ENCODE measurements around the gene HES2. TPM values are rescaled to one million over a fixed set of nuclear protein-coding genes. Genes with fewer than 3 reads are reported as not detected.

The HES2 gene
- total and polyA plus RNA-seq, 2 experiments from 2014 or later = not detected

GRCh38 chr1:6392809-6393399, 26.8 kb downstream of the HES2 start:
- Histone ChIP-seq H3K27ac (no peak overlapping the region), H3K36me3 (no peaks in the 10 kb centered on the region), H3K9me3 (ENCODE audit: low read depth) (no peaks in the 10 kb centered on the region), H3K27me3 (peaks cover 16% of the 10 kb centered on the region), H3K4me1 (ENCODE audit: low read depth) (peaks cover 4% of the 10 kb centered on the region), H3K4me3 (peak overlapping the region; percentile 54)
- no peak for TF ChIP-seq CTCF (IDR thresholded peaks at IDR 0.05; ENCODE audit: low read depth, low read length)
- DNase-seq (ENCODE audit: low read depth in 1 of 2, low spot score in 1 of 2) = peak in 1 of 2 donors; percentile 41

GRCh38 chr1:6391951-6392808, 27.5 kb downstream of the HES2 start:
- Histone ChIP-seq H3K36me3 (no peaks in the 10 kb centered on the region), H3K4me1 (ENCODE audit: low read depth) (peaks cover 4% of the 10 kb centered on the region), H3K9me3 (ENCODE audit: low read depth) (no peaks in the 10 kb centered on the region), H3K4me3 (peak overlapping the region; percentile 54), H3K27ac (no peak overlapping the region), H3K27me3 (peaks cover 16% of the 10 kb centered on the region)
- no peak for DNase-seq (ENCODE audit: low read depth in 1 of 2, low spot score in 1 of 2)
- no peak for TF ChIP-seq CTCF (IDR thresholded peaks at IDR 0.05; ENCODE audit: low read depth, low read length)

GRCh38 chr1:6389971-6390370, 29.7 kb downstream of the HES2 start:
- no peaks in the 10 kb centered on the region for H3K9me3 ChIP-seq (ENCODE audit: low read depth)
- no peak overlapping the region for H3K27ac ChIP-seq
- TF ChIP-seq CTCF (IDR thresholded peaks at IDR 0.05; ENCODE audit: low read depth, low read length) = no peak
- H3K27me3 ChIP-seq = peaks cover 16% of the 10 kb centered on the region
- no peaks in the 10 kb centered on the region for H3K36me3 ChIP-seq
- no peak overlapping the region for H3K4me3 ChIP-seq
- peaks cover 4% of the 10 kb centered on the region for H3K4me1 ChIP-seq (ENCODE audit: low read depth)
- no peak for DNase-seq (ENCODE audit: low read depth in 1 of 2, low spot score in 1 of 2)

GRCh38 chr1:6386371-6386949, 33.3 kb downstream of the HES2 start:
- H3K9me3 ChIP-seq (ENCODE audit: low read depth) = no peaks in the 10 kb centered on the region
- TF ChIP-seq CTCF (IDR thresholded peaks at IDR 0.05; ENCODE audit: low read depth, low read length) = no peak
- H3K27me3 ChIP-seq = peaks cover 2% of the 10 kb centered on the region
- H3K4me3 ChIP-seq = no peak overlapping the region
- no peaks in the 10 kb centered on the region for H3K36me3 ChIP-seq
- peak in 1 of 2 donors; percentile 63 for DNase-seq (ENCODE audit: low read depth in 1 of 2, low spot score in 1 of 2)
- no peak overlapping the region for H3K27ac ChIP-seq
- H3K4me1 ChIP-seq (ENCODE audit: low read depth) = no peaks in the 10 kb centered on the region

- Histone ChIP-seq H3K4me1 (ENCODE audit: low read depth) (no peaks in the 10 kb centered on the region), H3K9me3 (ENCODE audit: low read depth) (no peaks in the 10 kb centered on the region), H3K36me3 (no peaks in the 10 kb centered on the region), H3K27me3 (no peaks in the 10 kb centered on the region), H3K27ac (no peak overlapping the region), H3K4me3 (no peak overlapping the region)
- no peak for TF ChIP-seq CTCF (IDR thresholded peaks at IDR 0.05; ENCODE audit: low read depth, low read length)
- peak; percentile 24 to 91 for DNase-seq (ENCODE audit: low read depth in 1 of 2, low spot score in 1 of 2)
Measured at GRCh38 chr1:6385488-6386191, 34.1 kb downstream of the HES2 start.
